ENCODE data around the gene ATMIN.

Gene ATMIN

GRCh38 chr16:81077076-81077940, 41.7 kb downstream of the ATMIN start, which contains the start of gene C16orf46:
Gene C16orf46, minus strand, starts transcription at chr16:81077238. Its CDS starts 13,283 bp downstream, at chr16:81063955.
- peak; percentile 97 for DNase-seq (ENCODE audit: low read depth)
- no peak for TF ChIP-seq CTCF (conservative IDR thresholded peaks at IDR 0.05; ENCODE audit: low read depth, low read length)
- peak within 1 kb of the TSS; percentile 93 for H3K4me3 ChIP-seq (ENCODE audit: low read depth, low read length)

DNA sequence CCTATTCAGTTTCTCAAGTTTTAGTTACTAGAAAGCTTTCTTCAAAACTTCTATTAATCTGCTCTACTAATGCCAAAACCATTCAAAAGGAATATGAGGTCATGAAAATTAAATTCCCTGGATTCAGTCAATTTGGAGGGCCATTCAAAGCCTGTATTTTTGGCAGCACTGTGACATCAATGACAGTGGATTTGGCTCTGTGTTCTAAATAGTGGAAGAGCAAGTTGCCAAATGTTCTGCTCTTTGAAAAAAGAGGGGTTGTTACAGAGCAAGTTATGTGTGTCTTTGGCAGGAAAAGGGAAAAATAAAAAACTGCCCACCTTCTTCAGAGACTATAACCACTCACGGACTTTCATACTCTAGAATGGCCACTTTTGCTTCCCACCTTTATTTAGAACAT, 44.6 kb downstream of the ATMIN start:
- H3K4me3 ChIP-seq (ENCODE audit: low read depth, low read length): no peak overlapping the region
- no peak for TF ChIP-seq CTCF (conservative IDR thresholded peaks at IDR 0.05; ENCODE audit: low read depth, low read length)

DNA sequence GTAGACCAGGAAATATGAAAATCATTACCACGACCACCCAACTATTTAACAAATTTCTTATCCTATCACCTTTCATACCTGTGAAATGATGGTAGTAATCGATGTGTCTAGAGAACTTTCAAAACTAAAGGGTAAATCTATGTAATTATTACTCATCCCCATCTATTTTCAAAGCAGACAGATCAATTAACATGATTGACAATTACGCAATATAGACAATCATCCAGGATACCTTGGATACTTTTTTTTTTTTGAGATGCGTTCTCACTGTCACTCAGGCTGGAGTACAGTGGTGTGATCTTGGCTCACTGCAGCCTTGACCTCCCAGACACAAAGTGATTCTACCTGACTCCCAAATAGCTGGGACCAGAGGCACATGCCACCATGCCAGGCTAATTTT, 45.4 kb downstream of the ATMIN start:
- DNase-seq (ENCODE audit: low read depth): no peak
- no peak for TF ChIP-seq CTCF (conservative IDR thresholded peaks at IDR 0.05; ENCODE audit: low read depth, low read length)
- no peak overlapping the region for H3K4me3 ChIP-seq (ENCODE audit: low read depth, low read length)

More for the DNA sequence above, 44.6 kb downstream of the ATMIN start:
- no peak for DNase-seq (ENCODE audit: low read depth)

DNA sequence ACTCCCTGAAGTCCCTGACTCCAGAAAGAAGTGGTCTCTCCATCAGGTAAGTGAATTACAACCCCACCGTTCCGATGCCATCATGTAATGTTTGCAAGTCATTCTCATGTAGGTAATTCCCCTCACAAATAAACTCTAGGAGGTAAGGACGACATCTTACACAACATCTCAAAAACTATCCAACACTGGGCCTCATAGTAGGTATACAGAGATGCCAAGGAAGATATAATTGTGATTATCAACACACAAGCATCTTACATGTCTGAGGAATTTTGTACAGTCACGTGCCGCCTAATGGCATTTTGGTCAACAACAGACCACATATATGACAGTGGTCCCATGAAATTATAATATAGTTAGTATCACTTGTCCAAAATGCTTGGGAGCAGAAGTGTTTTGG, 53.2 kb downstream of the ATMIN start:
- no peak overlapping the region for H3K4me3 ChIP-seq (ENCODE audit: low read depth, low read length)
- no peak for TF ChIP-seq CTCF (conservative IDR thresholded peaks at IDR 0.05; ENCODE audit: low read depth, low read length)
- DNase-seq (ENCODE audit: low read depth): no peak

DNA sequence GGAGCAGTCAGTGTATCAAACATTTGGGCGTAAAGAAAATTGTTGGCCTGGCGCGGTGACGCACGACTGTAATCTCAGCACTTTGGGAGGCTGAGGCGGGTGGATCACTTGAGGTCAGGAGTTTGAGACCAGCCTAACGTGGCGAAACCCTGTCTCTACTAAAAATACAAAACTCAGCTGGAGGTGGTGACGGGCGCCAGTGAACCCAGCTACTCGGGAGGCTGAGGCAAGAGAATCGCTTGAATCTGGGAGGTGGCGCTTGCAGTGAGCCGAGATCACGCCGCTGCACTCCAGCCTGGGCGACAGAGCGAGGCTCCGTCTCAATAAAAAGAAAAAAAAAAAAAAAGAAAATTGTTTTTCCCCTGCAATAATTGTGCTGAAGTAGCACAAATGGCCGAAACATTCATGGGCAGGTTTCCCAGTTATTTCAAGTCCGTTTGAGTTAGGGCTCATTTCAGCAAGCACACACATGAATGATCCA, 59.2 kb downstream of the ATMIN start:
- no peak for TF ChIP-seq CTCF (conservative IDR thresholded peaks at IDR 0.05; ENCODE audit: low read depth, low read length)
- peak overlapping the region; percentile 82 for H3K4me3 ChIP-seq (ENCODE audit: low read depth, low read length)
- DNase-seq (ENCODE audit: low read depth): peak; percentile 56

GRCh38 chr16:81095653-81095952, 60.0 kb downstream of the ATMIN start:
- no peak for TF ChIP-seq CTCF (conservative IDR thresholded peaks at IDR 0.05; ENCODE audit: low read depth, low read length)
- peak overlapping the region; percentile 82 for H3K4me3 ChIP-seq (ENCODE audit: low read depth, low read length)
- DNase-seq (ENCODE audit: low read depth): peak; percentile 8

All from choroid plexus epithelial cell (primary cell).